Stimulated activated CD4-positive, alpha-beta T cell treated with anti-CD3 and anti-CD28 coated beads, Interleukin-12 subunit alpha, Interleukin-12 subunit beta, amount 100 ng/mL, for 24 hours (primary cell): Measurements from ENCODE around the gene UNC13C.
"Not testable (repeated sequence)": the region's sequence is repeated elsewhere in the genome, so short reads cannot be mapped to it uniquely, and the experiment has no call there.

Experiments used
- DNase-seq, 2 experiments: peaks; one replicate each; pipeline ENCODE4 v3.0.0-alpha.2; 2020; ENCODE audit warnings: low read depth in 2 of 2

The UNC13C gene

DNA sequence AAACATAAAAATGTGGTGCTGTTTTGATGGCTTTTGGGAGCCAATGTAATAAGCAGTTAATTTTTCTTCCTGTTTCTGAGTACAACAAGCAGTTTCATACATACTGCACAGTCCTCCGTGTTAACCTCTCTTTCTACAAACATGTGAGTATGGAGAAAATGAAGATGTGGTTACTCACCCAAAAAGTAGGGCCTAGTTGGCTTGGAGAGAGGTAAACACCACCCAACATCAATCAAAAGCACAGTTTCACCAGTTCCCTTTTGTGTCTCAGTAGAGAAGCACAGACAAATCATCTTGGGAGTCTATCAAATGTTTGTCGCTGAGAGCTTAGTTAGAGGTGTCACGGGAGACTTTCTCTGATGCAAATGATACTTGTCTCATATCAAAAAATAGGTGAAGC lies 320.2 kb downstream of the UNC13C start:
- DNase-seq = no peak

DNA sequence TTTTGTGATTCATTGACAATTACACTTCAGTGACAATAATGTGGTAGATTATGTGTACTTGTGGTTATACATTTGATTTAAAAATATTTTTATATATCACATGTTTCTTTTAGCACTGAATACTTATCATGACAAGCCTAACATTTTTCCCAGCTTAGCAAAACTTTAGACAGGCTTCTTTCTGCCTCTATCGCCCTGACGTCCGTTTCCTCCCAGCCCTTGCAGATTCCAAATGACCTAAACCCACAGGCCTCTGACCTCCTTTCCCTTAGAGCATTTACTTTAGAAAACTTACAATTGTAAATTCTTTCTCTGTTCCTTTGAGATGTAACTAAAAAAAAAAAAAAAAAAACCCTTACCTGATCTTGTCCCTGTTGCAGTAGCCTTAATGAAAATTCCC lies 326.1 kb downstream of the UNC13C start:
- DNase-seq = no peak

DNA sequence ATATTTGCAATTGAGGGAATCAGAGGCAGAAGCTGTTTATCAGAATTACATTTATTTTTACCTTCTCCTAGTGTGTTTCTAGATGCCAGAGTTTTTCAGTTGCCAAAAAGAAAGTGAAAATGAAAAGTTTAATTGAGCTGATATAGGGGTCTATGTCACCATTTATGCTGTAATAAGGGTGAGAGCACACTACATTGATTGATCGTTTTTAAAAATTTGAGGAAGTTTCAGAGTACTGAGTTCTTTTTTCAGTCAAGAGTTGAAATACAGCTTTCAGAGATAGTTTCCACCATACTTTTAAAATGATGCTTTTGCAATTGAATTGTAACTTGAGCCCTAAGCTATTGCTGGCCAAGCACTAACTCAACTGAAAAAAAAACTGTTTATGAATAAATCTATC lies 326.9 kb downstream of the UNC13C start:
- no peak for DNase-seq

- no peak for DNase-seq
These were observed 329.1 kb downstream of the UNC13C start for GRCh38 chr15:54307252-54307902.

DNA sequence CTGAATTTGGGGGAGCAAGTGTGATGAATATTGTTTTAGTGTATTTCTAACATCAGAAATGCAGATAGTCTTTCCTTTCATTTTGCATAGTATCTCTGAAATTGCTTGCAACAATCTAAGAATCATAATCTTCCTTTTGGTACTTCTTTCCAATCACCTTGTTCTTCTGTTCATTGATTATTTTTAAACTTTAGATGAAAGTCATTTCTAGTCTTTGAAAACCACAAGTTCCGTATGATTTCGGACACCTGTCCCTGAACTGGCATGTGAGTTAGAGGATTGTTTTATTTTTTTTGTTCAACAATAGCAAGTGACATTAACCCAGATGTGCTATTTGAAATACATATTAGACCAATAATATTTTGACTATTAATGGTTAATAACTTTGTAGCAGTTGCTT lies 329.7 kb downstream of the UNC13C start:
- DNase-seq = no peak

DNA sequence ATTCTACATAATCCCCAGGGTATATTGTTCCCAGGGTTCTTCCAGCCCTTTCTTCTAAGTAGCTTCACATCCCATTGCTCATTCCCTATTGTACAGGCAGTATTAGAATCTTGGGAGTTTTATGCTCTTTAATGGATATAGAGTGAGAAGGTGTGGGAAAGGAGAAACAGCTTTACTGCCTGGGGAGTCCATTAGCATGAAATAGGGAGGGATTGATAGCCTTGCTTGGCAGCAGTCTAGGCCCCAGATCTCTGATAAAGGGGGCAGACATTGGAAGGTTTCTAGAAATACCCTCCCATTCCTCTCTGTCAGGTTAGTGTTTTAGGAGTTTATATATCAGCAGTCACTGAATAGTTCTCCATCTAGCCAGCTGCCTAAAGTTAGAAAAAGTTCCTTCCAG lies 334.3 kb downstream of the UNC13C start:
- no peak for DNase-seq

GRCh38 chr15:54321426-54321825 lies 343.2 kb downstream of the UNC13C start:
- DNase-seq = no peak

- DNase-seq = no peak
These were observed 344.1 kb downstream of the UNC13C start for GRCh38 chr15:54322341-54322740.

GRCh38 chr15:54345301-54345700 lies 367.1 kb downstream of the UNC13C start:
- DNase-seq = no peak

DNA sequence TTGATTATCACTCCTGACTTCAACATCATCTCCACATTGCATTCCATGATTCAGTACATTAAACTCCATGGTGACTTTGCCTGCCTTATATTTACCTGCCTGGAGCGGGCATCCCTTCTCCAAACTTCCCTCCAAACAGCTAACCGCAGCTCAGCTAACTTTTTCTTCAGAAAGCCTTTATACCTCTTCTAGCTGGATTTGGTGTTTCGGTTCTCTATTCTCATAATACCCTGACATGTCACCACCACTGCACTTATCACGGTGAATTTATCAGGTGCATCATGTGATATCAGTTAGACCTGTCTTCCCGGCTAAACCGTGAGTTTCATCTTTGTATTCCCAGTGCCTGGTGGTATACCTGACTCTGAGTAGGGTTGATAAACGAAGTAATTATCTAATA lies 367.6 kb downstream of the UNC13C start:
- DNase-seq = no peak

DNA sequence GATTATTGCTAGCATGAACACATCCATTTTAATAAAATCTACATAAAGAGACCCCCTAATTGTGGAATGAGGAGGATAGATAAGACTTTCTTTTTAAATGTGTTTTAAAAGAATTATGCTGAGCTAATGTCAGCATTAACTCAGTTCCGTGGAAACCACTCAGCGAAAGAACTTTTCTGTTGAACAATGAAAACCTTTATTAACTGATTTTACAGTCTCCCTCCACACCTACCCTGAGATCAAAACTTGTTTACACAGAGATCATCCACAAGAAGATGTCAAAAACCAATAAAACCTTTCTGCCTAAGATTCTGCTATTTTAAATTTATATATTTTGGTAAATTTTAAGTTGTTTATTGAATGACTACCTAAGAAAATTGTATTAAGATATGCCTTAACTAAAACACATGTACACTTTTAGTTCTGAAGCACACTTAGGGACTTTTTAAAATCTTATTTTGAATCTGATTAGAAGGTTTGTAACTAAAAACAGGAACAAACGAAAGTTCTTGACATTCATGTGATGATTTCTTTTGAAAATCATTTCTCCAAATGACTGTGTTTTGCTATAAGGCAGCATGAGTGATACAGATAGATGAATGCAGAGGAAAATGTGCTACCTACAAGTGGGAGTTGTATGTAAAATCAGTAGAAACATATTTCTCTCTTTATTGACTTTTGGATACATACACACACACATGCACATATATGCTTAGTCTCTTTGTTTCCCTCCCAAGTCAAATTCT lies 369.0 kb downstream of the UNC13C start:
- DNase-seq = no peak

GRCh38 chr15:54353726-54354125 lies 375.5 kb downstream of the UNC13C start:
- no peak for DNase-seq

DNA sequence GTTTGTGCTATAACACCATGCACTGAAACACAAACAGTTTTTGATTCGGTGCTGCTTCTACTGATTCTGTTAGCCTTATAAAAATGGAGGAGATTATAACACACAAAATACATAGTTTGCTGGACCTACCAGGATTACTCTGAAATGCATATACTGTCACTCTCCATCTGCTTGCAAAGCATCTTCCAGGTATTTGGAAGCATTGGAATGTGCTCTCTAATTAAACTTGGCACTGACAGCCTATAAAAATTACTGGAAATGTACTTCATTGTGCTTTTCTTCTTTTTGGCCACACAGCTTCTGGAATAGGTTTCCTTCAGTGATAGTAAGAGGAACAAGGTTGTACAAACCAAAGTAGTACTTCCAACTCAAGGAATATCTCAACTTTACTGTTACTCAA lies 376.1 kb downstream of the UNC13C start:
- DNase-seq = no peak

DNA sequence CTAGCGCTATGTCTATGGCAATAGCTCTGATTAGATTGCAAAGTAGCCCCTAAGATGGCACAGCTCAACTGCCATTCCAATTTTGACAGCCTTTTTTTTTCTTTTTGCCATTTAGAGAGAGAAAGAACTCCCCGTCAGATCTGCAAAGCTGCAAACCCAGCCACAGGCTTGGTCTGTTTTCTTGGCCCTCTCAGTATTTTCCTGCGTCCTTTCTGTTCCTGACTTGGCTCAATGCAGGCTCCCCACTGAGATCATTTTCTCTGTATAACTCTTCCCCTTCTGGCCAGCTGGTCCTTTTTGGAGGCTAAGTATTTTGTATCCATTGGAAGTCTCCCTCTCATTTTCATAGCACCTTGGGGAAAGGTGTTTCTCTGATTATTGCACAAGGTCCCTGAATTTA lies 386.7 kb downstream of the UNC13C start:
- DNase-seq = no peak

DNA sequence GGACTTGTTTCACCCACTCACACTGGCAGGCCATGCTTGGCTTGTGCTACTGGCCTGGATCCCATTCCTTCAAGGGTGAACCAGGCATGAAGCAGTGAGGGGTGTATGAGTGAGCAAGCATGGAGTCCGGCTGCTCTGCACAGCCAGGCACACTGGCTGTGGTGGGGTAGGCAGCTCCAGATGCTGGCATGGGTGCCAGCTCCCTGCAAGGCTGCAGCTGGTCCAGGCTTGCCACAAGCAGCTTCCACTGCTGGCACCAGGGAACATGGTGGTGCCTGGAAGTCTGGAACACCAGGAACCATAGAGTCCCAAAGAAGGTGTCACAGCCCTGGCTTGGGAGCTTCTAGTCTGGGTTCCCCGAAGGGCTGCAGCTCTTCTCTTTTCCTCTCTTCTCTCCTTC lies 395.1 kb downstream of the UNC13C start:
- no peak for DNase-seq

DNA sequence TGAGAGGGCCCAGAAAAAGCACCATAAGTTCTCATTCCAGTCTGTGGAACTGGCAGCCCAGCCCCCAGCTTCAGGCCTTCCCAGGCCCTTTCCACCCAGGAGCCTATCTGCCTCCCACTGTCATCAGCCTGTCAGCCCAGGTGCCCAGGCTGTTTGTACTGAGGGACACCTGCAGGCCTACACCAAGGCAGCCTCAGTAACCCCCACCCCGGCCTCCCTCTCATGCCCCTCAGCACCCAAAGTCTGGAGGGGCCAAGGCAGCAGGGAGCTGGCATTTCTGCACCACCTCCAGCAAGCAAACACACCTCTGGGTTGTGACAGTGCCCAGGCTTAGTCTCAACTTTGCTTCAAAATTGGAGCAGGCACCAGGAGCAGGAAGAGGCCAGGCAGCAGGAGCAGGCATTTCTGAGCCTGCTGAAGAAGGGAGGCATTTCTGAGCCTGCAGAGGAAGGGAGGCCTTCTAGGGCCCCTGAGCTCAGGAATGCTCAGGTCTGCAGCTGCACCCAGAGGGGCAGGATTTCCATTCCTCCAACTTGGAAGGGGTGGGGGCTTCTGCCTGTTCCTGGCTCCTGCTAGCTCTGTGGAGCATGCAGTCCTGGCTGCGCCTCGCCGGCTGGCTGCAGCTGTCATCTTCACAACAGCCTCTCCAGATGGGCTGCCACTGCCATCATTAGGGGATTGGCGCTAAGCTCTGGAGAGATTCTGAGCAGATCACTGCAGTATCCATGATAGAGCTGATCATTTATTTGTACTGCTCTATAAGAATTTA lies 396.1 kb downstream of the UNC13C start:
- no peak for DNase-seq

DNA sequence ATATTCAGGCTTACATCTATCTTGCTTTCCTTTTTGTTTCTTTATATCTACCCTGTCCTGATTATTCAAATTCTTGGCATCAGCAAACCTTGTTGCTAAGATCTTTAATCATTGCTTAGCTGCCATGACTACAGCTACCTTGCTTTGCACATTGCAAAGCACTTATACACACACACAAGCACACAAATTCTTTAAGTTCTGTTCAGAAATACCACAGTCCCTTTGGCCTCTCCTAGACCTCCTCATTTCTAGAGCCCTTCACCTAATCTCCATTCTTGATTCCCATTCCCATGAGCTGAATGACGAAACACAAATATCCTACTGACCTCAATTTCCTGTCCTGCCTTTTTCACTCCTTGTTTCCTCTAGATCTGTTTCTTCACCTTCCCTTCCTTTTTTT lies 409.6 kb downstream of the UNC13C start:
- no peak for DNase-seq

DNA sequence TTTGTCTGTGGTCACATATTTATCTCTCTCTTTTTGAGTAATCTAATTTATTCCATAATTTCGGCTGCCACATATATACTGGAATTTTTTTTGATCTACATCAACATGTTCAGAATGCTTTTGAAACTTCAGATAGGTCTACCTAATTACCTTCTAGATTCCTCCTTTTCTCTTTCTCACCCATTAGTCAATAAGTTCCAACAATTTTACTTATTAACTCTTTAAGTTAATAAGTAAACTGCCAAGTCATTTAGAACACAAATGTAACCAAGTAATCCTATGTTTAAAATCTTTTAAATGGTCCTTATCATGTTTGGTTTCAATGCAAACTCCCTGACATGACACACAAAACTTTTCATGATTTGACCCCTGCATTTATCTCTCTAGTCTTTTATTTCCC lies 410.5 kb downstream of the UNC13C start:
- DNase-seq = no peak

- no peak for DNase-seq
These were observed 432.2 kb downstream of the UNC13C start for GRCh38 chr15:54410481-54410880.

DNA sequence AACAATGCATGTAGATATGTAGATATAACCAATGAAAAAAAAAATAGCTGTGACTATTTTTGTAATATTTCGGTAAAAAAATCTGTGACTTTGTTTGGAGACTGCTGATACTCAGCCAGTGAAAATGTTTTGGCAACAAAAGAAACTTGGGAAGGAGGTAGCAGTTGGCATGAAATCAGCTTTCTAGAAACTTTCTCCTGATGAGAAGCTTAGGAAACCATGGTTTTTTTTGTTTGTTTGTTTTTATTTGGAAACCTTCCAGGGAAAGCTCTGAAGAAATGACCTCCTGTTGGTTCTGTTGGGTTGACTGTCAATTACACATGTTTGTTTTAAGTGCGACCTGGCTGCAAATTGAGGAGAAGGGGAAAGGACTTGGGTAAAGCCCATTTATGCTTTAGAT lies 445.9 kb downstream of the UNC13C start:
- DNase-seq = no peak

GRCh38 chr15:54428596-54428995 lies 450.4 kb downstream of the UNC13C start:
- no peak for DNase-seq

DNA sequence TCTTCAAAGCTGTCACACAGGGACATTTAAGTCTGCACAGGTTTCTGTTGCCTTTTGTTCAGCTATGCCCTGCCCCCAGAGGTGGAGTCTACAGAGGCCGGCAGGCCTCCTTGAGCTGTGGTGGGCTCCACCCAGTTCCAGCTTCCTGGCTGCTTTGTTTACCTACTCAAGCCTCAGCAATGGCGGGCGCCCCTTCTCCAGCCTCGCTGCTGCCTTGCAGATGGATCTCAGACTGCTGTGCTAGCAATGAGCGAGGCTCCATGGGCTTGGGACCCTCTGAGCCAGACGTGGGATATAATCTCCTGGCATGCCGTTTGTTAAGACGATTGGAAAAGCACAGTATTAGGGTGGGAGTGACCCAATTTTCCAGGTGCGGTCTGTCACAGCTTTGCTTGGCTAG lies 472.0 kb downstream of the UNC13C start:
- DNase-seq = not testable (repeated sequence)

DNA sequence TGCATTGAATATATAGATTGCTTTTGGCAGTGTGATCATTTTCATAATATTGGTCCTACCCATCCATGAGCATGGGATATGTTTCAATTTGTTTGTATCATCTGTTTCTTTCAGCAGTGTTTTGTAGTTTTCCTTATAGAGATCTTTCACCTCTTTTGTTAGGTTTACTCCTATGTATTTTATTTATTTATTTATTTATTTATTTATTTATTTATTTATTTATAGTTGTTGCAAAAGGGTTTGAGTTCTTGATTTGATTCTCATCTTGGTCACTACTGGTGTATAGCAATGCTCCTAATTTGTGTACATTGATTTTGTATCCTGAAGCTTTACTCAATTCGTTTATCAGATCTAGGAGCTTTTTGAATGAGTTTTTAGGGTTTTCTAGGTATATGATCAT lies 478.2 kb downstream of the UNC13C start:
- DNase-seq = no peak
